T-helper 1 cell (primary cell): Measurements from ENCODE around the gene NKX2-1.
"Not testable (repeated sequence)": the region's sequence is repeated elsewhere in the genome, so short reads cannot be mapped to it uniquely, and the experiment has no call there.

ENCODE experiments used
- DNase-seq, 5 donors: peaks; one replicate each; pipeline ENCODE4 v3.0.0-alpha.2; 2012 to 2020

NKX2-1 gene

DNA sequence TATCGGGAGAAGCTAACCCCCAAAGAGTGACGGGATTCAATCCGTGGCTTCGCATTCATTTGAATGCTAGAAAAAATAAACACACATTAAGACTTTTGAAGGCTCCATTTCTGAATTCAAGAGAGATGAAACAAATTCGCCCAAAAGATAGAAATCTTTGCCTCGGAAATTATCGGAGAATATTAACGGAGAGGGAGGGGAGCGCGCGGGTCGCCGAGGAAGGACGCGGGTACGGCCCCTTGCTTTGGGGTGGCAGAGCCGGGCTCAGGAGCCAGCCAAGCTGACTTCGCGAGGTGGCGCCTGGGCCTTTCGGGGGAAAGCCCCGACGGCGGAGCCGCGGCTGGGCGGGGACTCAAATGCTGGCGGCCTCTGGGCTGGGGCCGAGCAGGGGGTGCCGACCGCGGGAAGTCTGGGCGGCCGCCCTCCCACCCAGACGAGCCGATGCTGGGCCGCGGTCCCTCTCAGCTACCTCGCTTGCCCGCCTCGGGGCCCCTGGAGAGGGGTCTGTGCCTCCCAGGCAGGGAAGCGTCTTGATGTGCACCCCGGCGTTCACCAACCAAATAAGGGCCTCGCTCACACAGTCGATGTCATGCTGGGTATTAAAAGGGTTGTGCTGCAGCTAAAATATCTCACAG, 14.7 kb downstream of the NKX2-1 start:
- no peak for DNase-seq

DNA sequence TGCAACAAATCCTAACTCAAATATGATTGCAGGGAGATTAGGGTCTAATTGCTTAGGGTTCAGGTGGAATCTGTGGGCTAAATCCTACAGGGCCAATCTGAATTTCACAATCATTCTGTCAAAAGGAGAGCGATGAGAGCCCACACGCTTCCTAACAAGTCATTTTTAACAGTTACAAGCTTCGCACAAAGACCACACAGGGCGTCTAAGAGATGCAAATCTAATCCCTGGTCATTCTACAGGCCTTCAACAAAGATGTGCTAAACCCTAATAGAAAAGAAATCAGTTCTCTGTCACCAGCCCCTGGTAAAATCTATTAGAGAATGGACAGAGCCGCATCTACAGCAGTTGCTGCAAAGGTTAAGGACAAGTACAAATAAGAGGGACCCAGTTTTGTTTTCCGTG, 15.3 kb downstream of the NKX2-1 start:
- no peak for DNase-seq

DNA sequence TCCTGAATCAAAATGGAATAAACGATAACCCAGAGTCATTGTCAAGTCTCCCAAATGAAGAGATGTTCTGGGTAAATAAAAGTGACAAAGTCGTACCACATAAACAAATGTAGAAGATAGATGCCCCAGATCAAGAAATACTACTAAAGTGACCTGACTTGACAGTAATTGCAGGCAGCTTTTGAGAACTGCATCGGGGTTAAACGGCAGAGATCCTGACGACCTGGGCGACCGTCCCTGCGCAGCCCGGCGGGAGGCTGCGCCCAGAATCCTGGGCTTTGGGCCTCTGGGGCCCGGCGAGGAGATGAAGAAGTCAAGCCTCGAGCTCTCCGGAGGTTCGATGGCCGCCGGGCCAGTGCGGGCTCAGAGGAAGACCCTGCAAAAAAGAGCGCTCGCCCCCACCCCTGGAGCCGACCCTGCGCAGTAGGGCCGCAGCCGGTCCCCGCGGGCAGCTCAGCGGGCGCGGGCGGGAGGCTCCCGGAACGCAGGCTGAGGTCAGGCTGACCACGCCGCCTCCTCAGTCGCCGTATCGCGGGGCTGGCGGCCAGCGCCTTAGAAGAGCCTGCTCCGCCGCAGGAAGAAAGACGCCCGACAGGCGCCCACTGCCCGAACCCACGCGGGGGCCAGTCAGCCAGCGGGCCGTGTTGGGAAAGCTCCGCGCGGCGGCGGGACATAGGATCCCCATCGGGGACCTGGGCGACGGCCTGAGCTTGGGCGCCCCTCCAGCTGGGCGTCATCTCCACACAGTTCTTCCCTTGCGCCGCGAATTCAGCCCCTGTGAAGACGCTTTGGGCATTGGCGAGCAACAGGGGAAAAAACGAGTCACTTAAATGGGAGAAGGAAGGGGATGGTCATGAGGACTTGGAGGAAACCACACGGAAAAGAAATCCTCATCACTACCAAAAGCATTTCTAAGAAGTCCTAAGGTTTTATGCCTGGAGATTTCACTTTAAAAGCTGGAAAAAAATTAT, 16.0 kb downstream of the NKX2-1 start:
- DNase-seq = no peak

DNA sequence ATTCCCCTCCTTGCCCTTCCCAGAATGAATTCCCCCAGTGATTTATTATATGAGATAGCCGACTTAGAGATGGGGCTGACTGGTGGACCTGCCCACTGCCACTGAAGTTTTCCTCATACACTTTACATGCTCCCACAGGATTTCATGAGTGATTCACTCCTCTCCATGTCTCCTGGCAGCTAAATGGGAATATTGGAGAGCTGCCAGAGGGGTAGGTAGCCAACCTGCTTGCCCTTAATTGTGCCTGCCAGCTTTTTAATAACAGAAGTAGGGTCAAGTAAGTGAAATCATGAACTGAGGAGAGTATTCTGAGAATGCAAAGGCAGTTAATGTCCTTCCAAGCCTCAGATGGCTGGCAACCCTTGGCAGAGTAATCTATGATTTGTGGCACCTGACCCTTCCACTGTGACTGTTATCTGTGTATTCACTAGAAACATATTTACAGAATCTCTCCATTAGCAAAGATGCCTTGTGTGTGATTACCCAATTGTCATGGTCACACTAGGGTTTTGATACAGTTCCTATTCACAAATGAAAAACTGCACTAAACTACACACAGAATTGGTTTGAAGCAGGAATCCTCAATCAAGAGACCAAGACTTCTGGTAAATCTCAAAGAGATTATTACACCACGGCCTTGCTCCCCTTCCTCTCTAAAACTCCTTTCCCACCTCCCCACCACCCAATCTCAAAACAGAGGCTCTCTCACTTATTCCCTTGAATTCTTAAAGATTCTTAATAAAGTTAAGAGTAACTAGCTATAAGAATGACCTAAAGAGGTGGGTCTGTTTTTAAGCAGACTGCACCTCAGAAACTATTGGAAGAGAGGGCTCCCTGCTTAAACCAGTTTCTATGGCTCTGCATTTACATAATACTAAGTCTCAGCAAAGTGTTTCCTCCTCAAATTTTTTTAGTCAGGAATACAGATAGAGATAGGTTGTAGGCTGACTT, 17.2 kb downstream of the NKX2-1 start:
- DNase-seq = no peak

DNA sequence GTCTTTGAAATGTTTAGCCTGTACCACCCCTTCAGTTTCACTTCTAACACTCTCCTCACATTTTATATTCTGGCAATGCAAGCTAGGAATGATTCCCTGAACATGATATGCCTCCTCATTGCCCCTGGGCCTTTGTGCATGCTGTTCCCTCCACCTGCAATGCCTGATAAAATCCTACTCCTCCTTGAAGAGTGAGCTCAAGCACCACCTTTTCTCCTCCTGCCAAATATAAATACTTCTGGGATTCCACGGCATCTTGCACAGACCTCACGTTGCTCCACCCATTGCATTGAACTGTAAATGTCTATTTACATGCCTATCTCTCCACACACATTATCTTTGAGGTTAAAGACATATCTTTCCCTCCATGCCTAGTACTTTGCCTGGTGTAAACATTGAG, 21.1 kb downstream of the NKX2-1 start:
- no peak for DNase-seq

DNA sequence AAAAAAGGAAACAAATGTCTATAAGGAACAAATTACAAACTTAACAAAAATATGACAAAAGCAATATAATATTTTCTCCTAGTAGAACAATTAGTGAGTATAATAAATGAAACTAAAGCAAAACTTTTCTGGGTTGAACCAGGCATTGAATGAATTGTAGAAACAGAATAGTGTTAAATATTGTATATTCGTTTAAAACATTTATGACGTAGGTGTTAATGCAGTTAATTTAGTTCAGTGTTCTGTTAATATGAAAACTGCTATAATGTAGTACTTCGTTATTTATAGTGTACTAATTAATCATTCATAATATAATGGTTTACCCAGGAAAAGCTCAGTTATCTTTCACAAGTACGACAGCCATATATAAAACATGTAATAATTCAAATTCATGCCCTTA, 23.7 kb downstream of the NKX2-1 start:
- no peak for DNase-seq

DNA sequence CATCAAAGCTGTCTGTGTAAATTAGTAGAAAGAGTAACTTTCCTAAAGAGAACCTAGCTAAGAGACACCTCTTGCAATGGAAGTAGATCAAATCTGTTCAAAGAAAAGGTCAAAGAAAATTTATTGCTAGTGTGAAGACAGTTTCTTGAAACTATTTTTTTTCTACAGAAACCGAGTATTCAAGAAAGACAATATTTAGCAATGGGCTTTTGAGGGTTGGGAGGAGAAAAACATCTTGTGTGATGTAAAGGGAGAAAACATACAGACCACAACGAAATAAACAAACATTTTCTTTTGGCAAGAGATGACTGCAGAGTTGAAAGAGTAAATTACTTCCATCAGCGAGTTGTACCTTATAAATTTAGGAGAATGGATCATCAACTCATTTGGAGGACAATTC, 24.4 kb downstream of the NKX2-1 start:
- DNase-seq = no peak

GRCh38 chr14:36493761-36494160, 26.3 kb downstream of the NKX2-1 start:
- no peak for DNase-seq

DNA sequence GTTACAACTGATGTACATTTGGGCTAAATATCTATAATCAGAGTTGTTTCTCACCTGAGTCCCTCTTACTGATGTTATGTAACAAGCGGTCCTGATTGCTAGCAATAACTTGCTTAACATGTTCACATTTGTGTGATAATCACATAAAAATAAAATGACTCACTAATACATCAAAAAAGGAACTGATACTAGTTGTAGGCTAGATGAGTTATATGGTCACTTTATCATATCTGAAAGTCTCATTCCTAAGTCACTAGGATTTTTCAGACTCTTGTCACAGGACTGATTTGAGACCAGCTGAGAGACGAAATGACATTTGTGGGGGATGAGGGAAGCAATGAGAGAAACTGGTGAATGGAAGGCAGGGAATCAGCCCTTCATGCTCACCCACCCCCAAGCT, 34.3 kb downstream of the NKX2-1 start:
- no peak for DNase-seq

DNA sequence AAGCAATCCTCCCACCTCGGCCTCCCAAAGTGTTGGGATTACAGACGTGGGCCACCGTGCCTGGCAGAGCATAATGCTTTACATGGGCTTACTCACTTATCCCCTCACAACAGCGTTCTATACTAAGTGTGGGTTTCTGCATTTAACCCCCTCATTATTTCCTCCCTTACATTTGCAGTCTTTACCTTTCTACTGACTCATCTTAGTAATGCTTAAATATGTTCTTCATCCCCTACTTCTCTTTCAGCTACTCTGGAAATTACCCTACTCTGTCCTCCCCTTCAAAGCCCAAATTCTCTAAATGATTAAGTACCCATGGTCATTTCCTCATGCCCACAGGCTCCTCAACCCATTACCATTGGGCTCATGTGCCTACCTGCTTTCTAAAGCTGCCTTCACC, 40.7 kb downstream of the NKX2-1 start:
- no peak for DNase-seq

DNA sequence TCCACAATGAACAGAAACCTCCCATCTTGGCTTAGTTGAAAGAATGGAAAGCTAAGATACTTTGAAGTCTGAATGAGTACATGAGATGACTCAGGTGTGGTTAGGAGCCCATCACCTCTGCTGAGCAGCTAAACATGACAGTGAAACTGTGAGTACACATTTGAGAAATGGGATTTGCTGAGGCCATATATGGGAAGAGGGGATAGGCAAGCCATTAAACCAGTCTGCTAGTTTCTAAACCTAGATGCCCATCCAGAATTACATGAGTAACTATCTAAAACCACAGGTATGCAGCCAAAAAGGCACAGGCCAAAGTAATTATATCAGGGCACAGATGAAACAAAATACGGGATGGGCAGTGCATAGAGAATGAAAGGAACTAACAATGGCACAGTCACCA, 41.2 kb downstream of the NKX2-1 start:
- no peak for DNase-seq

GRCh38 chr14:36477266-36477665, 42.8 kb downstream of the NKX2-1 start:
- DNase-seq = no peak

GRCh38 chr14:36476061-36476460, 44.0 kb downstream of the NKX2-1 start:
- DNase-seq = not testable (repeated sequence)

GRCh38 chr14:36474593-36474992, 45.4 kb downstream of the NKX2-1 start:
- no peak for DNase-seq

- no peak for DNase-seq
Measured at GRCh38 chr14:36471431-36471830, 48.6 kb downstream of the NKX2-1 start.

DNA sequence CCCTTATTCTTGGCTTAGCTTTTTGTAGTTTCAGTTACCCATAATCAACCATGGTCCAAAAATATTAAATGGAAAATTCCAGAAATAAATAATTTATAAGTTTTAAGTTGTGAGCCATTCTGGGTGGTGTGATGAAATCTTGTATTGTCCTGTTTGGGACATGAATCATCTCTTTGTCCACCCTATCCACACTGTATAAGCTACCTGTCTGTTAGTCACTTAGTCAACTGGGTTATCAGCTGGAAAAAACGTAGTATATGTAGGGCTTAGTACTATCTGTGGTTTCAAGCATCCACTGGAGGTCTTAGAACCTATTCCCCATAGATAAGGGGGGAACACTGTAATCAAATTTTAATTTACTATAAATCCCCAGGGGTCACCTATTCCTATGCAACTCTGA, 52.7 kb downstream of the NKX2-1 start:
- no peak for DNase-seq
